Suprapubic skin (tissue), 3 donors: Measurements from ENCODE around the gene NOS1AP.

ENCODE experiments used
- CTCF ChIP-seq, 2 donors: fragments of 200-600 bp in 1 of 2; fragments of 450-650 bp in 1 of 2; sonication (generic) in 1 of 2; IDR thresholded peaks; one replicate each; pipeline ENCODE4 v1.5.1; 2016 to 2019; ENCODE audit warnings: antibody characterized with exemption in 2 of 2, mild to moderate bottlenecking in 1 of 2, moderate library complexity in 1 of 2
- EP300 ChIP-seq: sonication (generic); formaldehyde crosslinking; IDR thresholded peaks from one replicate; pipeline ENCODE4 v1.6.1; 2017; ENCODE audit warnings: antibody characterized with exemption
- POLR2A ChIP-seq, 2 donors: fragments of 450-650 bp; IDR thresholded peaks; one replicate each; pipeline ENCODE4 v1.6.1; 2017; ENCODE audit warnings: antibody characterized with exemption in 2 of 2, mild to moderate bottlenecking in 2 of 2, moderate library complexity in 2 of 2

GRCh38 chr1:162158624-162159271 lies 89.3 kb downstream of the NOS1AP start:
- TF ChIP-seq POLR2A (IDR thresholded peaks at IDR 0.05) = no peak
- TF ChIP-seq EP300 = no peak
- TF ChIP-seq CTCF (IDR thresholded peaks at IDR 0.05) = no peak
